ENCODE measurements around the gene CACHD1.

DNA sequence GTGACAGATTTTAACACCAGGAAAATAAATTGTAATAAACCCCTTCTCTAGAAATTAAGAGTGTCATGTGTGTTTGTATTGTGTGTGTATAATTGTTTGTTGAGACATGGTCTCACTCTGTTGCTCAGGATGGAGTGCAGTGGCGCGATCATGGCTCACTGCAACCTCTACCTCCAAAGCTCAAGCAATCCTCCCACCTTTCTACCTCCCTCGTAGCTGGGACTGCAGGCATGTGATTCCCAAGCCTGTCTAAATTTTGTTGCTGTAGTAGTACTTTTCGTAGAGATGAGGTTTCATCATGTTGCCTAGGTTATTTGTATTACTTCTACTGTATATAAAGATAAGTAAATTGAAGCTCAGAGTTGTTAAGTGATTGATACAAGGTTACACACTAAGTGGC is 206.5 kb downstream of the CACHD1 start:
- TF ChIP-seq, protein P1, sequence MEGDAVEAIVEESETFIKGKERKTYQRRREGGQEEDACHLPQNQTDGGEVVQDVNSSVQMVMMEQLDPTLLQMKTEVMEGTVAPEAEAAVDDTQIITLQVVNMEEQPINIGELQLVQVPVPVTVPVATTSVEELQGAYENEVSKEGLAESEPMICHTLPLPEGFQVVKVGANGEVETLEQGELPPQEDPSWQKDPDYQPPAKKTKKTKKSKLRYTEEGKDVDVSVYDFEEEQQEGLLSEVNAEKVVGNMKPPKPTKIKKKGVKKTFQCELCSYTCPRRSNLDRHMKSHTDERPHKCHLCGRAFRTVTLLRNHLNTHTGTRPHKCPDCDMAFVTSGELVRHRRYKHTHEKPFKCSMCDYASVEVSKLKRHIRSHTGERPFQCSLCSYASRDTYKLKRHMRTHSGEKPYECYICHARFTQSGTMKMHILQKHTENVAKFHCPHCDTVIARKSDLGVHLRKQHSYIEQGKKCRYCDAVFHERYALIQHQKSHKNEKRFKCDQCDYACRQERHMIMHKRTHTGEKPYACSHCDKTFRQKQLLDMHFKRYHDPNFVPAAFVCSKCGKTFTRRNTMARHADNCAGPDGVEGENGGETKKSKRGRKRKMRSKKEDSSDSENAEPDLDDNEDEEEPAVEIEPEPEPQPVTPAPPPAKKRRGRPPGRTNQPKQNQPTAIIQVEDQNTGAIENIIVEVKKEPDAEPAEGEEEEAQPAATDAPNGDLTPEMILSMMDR (IDR thresholded peaks at IDR 0.05 in 2 of 3, conservative IDR thresholded peaks at IDR 0.05 in 1 of 3; ENCODE audit: borderline replicate concordance in 1 of 3, insufficient read depth in 1 of 3, low read depth in 2 of 3, low read length in 2 of 3): no peak
- TF ChIP-seq POLR2A (IDR thresholded peaks at IDR 0.05; ENCODE audit: borderline replicate concordance, extremely low read depth, insufficient read depth, insufficient read length) (no peak), CEBPB (IDR thresholded peaks at IDR 0.05; ENCODE audit: low read depth) (no peak)
- TF ChIP-seq, protein P2, sequence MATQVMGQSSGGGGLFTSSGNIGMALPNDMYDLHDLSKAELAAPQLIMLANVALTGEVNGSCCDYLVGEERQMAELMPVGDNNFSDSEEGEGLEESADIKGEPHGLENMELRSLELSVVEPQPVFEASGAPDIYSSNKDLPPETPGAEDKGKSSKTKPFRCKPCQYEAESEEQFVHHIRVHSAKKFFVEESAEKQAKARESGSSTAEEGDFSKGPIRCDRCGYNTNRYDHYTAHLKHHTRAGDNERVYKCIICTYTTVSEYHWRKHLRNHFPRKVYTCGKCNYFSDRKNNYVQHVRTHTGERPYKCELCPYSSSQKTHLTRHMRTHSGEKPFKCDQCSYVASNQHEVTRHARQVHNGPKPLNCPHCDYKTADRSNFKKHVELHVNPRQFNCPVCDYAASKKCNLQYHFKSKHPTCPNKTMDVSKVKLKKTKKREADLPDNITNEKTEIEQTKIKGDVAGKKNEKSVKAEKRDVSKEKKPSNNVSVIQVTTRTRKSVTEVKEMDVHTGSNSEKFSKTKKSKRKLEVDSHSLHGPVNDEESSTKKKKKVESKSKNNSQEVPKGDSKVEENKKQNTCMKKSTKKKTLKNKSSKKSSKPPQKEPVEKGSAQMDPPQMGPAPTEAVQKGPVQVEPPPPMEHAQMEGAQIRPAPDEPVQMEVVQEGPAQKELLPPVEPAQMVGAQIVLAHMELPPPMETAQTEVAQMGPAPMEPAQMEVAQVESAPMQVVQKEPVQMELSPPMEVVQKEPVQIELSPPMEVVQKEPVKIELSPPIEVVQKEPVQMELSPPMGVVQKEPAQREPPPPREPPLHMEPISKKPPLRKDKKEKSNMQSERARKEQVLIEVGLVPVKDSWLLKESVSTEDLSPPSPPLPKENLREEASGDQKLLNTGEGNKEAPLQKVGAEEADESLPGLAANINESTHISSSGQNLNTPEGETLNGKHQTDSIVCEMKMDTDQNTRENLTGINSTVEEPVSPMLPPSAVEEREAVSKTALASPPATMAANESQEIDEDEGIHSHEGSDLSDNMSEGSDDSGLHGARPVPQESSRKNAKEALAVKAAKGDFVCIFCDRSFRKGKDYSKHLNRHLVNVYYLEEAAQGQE (IDR thresholded peaks at IDR 0.05; ENCODE audit: low read depth): no peak

All from HCT116 (cell line).